Ascending aorta (tissue), 2 donors: ENCODE results near the gene CTSD. TPM values are rescaled to one million over a fixed set of nuclear protein-coding genes. Genes with fewer than 3 reads are reported as not detected.

Source experiments
- DNase-seq, 2 donors: peaks; one replicate each; pipeline ENCODE4 v3.0.0-alpha.2; 2019; ENCODE audit warnings: low spot score in 2 of 2
- H3K27ac ChIP-seq, 2 donors: fragments of 200-600 bp; sonication (generic); one replicate each; pipeline ENCODE4 v1.5.1; 2016 to 2017; ENCODE audit warnings: mild to moderate bottlenecking in 1 of 2
- H3K27me3 ChIP-seq: fragments of 200-600 bp; sonication (generic); one replicate; pipeline ENCODE4 v1.5.1; 2017
- H3K36me3 ChIP-seq, 2 donors: fragments of 200-600 bp; sonication (generic); one replicate each; pipeline ENCODE4 v1.5.1; 2016
- H3K4me1 ChIP-seq, 2 donors: fragments of 200-600 bp; sonication (generic); one replicate each; pipeline ENCODE4 v1.5.1; 2016 to 2017; ENCODE audit warnings: mild to moderate bottlenecking in 1 of 2
- H3K4me3 ChIP-seq, 2 donors: fragments of 200-600 bp; sonication (generic); one replicate each; pipeline ENCODE4 v1.5.1; 2016 to 2017; ENCODE audit warnings: mild to moderate bottlenecking in 1 of 2
- H3K9me3 ChIP-seq, 2 donors: fragments of 200-600 bp; sonication (generic); one replicate each; pipeline ENCODE4 v1.5.1; 2016
- CTCF ChIP-seq, 3 experiments: fragments of 200-600 bp in 2 of 3; fragments of 450-650 bp in 1 of 3; sonication (generic) in 2 of 3; IDR thresholded peaks; one replicate each; pipeline ENCODE4 v1.5.1; 2016 to 2019; ENCODE audit warnings: antibody characterized with exemption in 3 of 3, mild to moderate bottlenecking in 1 of 3, moderate library complexity in 1 of 3
- intact Hi-C: fragments of 100-400 bp; cut with DNase I; formaldehyde crosslinking; loops from one replicate; pipeline ENCODE4 v1.15.1; 2023
- total RNA-seq: library from RNA; depleted of rRNA; stranded (reverse); fragments of >200 nt; gene quantifications from one replicate; pipeline ENCODE4 v1.1.0, GENCODE V29; 2016

The CTSD gene
- total RNA-seq, 1 donor from 2014 or later: 777 TPM

DNA sequence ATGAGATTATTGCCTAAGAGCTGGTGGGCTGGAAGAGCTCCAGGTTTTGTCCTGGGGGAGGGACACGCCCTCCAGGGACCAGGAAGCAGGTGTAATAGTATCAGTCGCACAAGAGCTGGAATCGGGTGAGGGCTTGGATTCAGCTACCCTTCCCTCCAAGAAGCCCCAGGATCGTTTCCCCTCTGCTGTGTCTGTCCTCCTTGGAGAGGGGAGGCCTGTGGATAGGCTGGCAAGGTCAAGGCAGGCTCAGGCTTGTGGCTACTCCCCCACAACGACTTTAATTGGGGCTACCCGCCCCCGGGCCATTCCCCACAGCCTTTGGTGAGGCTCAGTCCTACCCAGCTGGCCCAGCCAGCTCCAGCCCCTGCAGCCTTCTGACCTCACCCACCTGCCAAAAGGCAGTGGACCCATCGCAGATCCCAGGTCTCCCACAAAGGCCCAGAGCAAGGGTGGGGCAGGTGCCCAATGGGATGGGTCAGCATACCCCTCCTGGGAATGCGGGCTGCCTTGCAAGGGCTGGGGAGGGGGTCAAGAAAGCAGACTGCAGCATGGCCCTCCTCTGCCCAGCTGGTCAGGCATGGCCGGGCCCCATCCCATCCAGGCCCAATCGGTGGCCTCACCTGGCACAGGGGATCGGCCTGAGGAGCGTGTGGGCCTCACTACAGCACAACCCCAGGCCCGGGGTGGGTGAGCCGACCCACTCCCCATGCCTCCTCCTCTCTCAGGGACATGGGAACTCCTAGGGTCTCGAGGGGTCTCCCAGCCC, 1.0 kb downstream of the CTSD start:
- Histone ChIP-seq H3K27me3 (no peaks in the 10 kb centered on the region), H3K9me3 (no peaks in the 10 kb centered on the region), H3K36me3 (peaks cover 20 to 25% of the 10 kb centered on the region in 2 donors), H3K4me3 (peak overlapping the region; percentile 74 to 96), H3K27ac (peak overlapping the region; percentile 83 to 94), H3K4me1 (peaks cover 24 to 43% of the 10 kb centered on the region in 2 donors)
- DNase-seq: no peak
- no peak for TF ChIP-seq CTCF (IDR thresholded peaks at IDR 0.05)
- intact Hi-C loops: loop anchor here (1.0 to 10.0 kb wide), 8 partner anchors 13 to 1122 kb away; partner anchors contain the start of genes CD81, CDKN1C, DUSP8 and KRTAP5-6

GRCh38 chr11:1761857-1762536, 1.7 kb downstream of the CTSD start:
- Histone ChIP-seq H3K9me3 (no peaks in the 10 kb centered on the region), H3K27ac (peak overlapping the region; percentile 83 to 94), H3K4me3 (peak overlapping the region; percentile 74 to 96), H3K36me3 (peaks cover 26 to 32% of the 10 kb centered on the region in 2 donors), H3K4me1 (peaks cover 24 to 43% of the 10 kb centered on the region in 2 donors), H3K27me3 (no peaks in the 10 kb centered on the region)
- DNase-seq: no peak
- intact Hi-C loops: loop anchor here (2.0 to 10.0 kb wide), 6 partner anchors 65 to 1123 kb away; partner anchors contain the start of genes CD81, CDKN1C, DUSP8 and KRTAP5-6
- no peak for TF ChIP-seq CTCF (IDR thresholded peaks at IDR 0.05)

GRCh38 chr11:1761110-1761856, 2.4 kb downstream of the CTSD start:
- Histone ChIP-seq H3K27me3 (no peaks in the 10 kb centered on the region), H3K9me3 (no peaks in the 10 kb centered on the region), H3K4me1 (peaks cover 24 to 44% of the 10 kb centered on the region in 2 donors), H3K4me3 (peak overlapping the region; percentile 74 to 96), H3K36me3 (peaks cover 33 to 39% of the 10 kb centered on the region in 2 donors), H3K27ac (peak overlapping the region; percentile 83 to 94)
- intact Hi-C loops: loop anchor here (5.0 to 10.0 kb wide), 5 partner anchors 64 to 1124 kb away; partner anchors contain the start of genes CD81, CDKN1C, DUSP8 and KRTAP5-6
- no peak for DNase-seq
- no peak for TF ChIP-seq CTCF (IDR thresholded peaks at IDR 0.05)

DNA sequence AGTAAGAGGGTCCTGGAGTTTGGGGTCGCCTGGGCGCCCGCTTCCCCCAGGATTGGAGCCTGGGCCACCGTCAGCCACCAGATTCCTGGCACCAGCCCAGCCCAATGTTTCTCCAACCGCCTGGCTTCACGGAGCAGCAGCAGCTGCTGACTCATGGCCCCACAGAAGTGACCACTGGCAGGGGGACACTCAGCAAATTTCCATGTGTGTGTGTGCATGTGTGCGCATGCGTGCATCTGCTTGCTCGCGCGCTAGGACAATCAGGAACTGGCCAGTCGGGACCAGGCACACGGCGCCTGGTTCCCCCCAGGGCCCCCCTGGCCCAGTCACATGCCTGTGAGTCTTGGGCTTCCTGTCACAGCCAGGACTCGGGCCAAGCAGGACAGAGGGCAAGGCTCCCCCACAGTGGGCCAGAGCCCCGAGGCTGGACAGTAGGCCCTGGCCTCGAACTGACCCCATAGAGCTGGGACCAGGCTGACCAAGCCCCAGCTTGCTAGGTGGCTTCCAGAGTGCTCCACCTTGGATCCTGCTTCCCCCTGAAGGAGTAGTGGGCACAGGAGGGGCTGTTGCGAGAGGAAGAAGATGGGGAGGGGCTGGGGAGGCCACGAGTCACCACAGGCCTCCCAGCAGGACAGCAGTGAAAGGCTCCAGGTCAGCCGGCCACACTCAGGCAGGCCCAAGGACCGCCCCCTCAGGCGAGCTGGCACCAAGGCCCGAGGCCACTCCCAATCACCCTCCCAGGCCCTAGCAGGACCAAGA, 3.2 kb downstream of the CTSD start:
- Histone ChIP-seq H3K9me3 (no peaks in the 10 kb centered on the region), H3K27me3 (no peaks in the 10 kb centered on the region), H3K27ac (peak overlapping the region; percentile 83 to 94), H3K4me1 (peaks cover 24 to 46% of the 10 kb centered on the region in 2 donors), H3K36me3 (peaks cover 41 to 46% of the 10 kb centered on the region in 2 donors), H3K4me3 (peak overlapping the region in 1 of 2 donors; percentile 96)
- TF ChIP-seq CTCF (IDR thresholded peaks at IDR 0.05): no peak
- intact Hi-C loops: loop anchor here (5.0 to 10.0 kb wide), 5 partner anchors 63 to 1124 kb away; partner anchors contain the start of genes CD81, CDKN1C, DUSP8 and KRTAP5-6
- DNase-seq: peak; percentile 86 to 93
